Endothelial cell of umbilical vein (primary cell): ENCODE measurements around the gene MRPL44. TPM values are rescaled to one million over a fixed set of nuclear protein-coding genes. Genes with fewer than 3 reads are reported as not detected.

Experiments used
- BruUV-seq: library from RNA; stranded (reverse); fragments of 400-500 nt; replicated peaks from 2 replicates; lab custom pipeline; 2021; lab: Mats Ljungman, UMichigan
- CTCF ChIA-PET: fragments of 300-600, 350-600 bp; sonication (Branson Sonifier 250); formaldehyde crosslinking; loops from one replicate; lab custom pipeline; 2021; ENCODE audit warnings: antibody characterized with exemption, inconsistent platforms; lab: Charles Lee
- POLR2A ChIA-PET: fragments of 300-600, 350-600 bp; sonication (Branson Sonifier 250); formaldehyde crosslinking; loops from one replicate; lab custom pipeline; 2021; ENCODE audit warnings: antibody characterized with exemption, inconsistent platforms; lab: Charles Lee
- DNase-seq: peaks from one replicate; pipeline ENCODE4 v3.0.0-alpha.2; 2011; ENCODE audit warnings: low read depth, low spot score
- FAIRE-seq: peaks from 2 replicates; lab custom pipeline; 2011; peaks lifted over from hg19 to GRCh38; lab: Jason Lieb, UNC
- H2AFZ ChIP-seq: 2 replicates; pipeline ENCODE4 v1.6.0; 2012; ENCODE audit warnings: low read depth, low read length, control low read depth, inconsistent platforms
- H3K27ac ChIP-seq: 2 replicates; pipeline ENCODE4 v1.5.1; 2011; ENCODE audit warnings: low read depth, mild to moderate bottlenecking, control low read depth, low read length, moderate library complexity; ENCODE audit not compliant: insufficient read depth
- H3K27me3 ChIP-seq, 2 experiments: 2 replicates each; pipeline versions ENCODE4 v1.6.0 to v1.6.1; 2011; ENCODE audit warnings: low read length in 2 of 2, mixed read lengths in 1 of 2; ENCODE audit not compliant: control insufficient read depth in 2 of 2, insufficient read depth in 2 of 2
- H3K36me3 ChIP-seq, 2 experiments: 2 replicates in 1 of 2; 3 replicates in 1 of 2; pipeline ENCODE4 v1.5.1; 2011; ENCODE audit warnings: low read length in 2 of 2, mild to moderate bottlenecking in 1 of 2, moderate library complexity in 1 of 2; ENCODE audit not compliant: control insufficient read depth in 2 of 2, insufficient read depth in 2 of 2; ENCODE audit errors: extremely low read depth in 1 of 2
- H3K4me1 ChIP-seq: 3 replicates; pipeline ENCODE4 v1.5.1; 2011; ENCODE audit warnings: mild to moderate bottlenecking, low read length; ENCODE audit not compliant: control insufficient read depth, insufficient read depth; ENCODE audit errors: extremely low read depth
- H3K4me2 ChIP-seq: 2 replicates; pipeline ENCODE4 v1.6.1; 2011; ENCODE audit warnings: low read length, control low read depth, mixed read lengths; ENCODE audit not compliant: insufficient read depth
- H3K4me3 ChIP-seq, 3 experiments: fragments of 200-600 bp in 1 of 3; sonication (generic), shearing (Covaris generic) in 1 of 3; replicated peaks in 1 of 3; 2 replicates each; pipeline ENCODE4 v1.5.1; 2011 to 2016; ENCODE audit warnings: control low read depth in 3 of 3, low read length in 3 of 3, mild to moderate bottlenecking in 2 of 3, inconsistent platforms in 1 of 3, low read depth in 1 of 3, moderate library complexity in 1 of 3; ENCODE audit not compliant: insufficient read depth in 1 of 3
- H3K79me2 ChIP-seq: 2 replicates; pipeline ENCODE4 v1.6.0; 2012; ENCODE audit warnings: low read length, inconsistent platforms; ENCODE audit not compliant: control insufficient read depth, insufficient read depth
- H3K9ac ChIP-seq: replicated peaks from 2 replicates; pipeline ENCODE3; 2011; ENCODE audit warnings: low read length, control low read depth; ENCODE audit not compliant: insufficient read depth; ENCODE audit errors: extremely low read depth
- H3K9me1 ChIP-seq: replicated peaks from 3 replicates; pipeline ENCODE4 v1.6.0; 2011; ENCODE audit warnings: mild to moderate bottlenecking, low read length; ENCODE audit not compliant: control insufficient read depth, insufficient read depth; ENCODE audit errors: extremely low read depth
- H3K9me3 ChIP-seq: replicated peaks from 2 replicates; pipeline ENCODE4 v1.5.1; 2012; ENCODE audit warnings: low read length, inconsistent platforms; ENCODE audit not compliant: control insufficient read depth, insufficient read depth
- H4K20me1 ChIP-seq: replicated peaks from 2 replicates; pipeline ENCODE3; 2011; ENCODE audit warnings: mild to moderate bottlenecking, low read length; ENCODE audit not compliant: control insufficient read depth, insufficient read depth; ENCODE audit errors: extremely low read depth
- EZH2 ChIP-seq: IDR thresholded peaks from 2 replicates; pipeline ENCODE4 v1.6.1; 2012; ENCODE audit warnings: borderline replicate concordance, low read depth, mild to moderate bottlenecking, moderate library complexity, low read length, inconsistent platforms; ENCODE audit not compliant: severe bottlenecking
- FOS ChIP-seq: IDR thresholded peaks from 2 replicates; pipeline ENCODE4 v1.6.1; 2011; ENCODE audit warnings: mild to moderate bottlenecking, low read length, moderate library complexity, borderline replicate concordance; ENCODE audit not compliant: insufficient read depth
- GATA2 ChIP-seq: IDR thresholded peaks from 2 replicates; pipeline ENCODE4 v1.7.0; 2011; ENCODE audit warnings: low read depth, mild to moderate bottlenecking, moderate library complexity, mixed read lengths, low read length; ENCODE audit not compliant: insufficient read length, insufficient read depth
- JUN ChIP-seq: IDR thresholded peaks from 2 replicates; pipeline ENCODE4 v1.6.1; 2011; ENCODE audit warnings: borderline replicate concordance, low read depth; ENCODE audit not compliant: insufficient read length, insufficient read depth
- MYC ChIP-seq: IDR thresholded peaks from one replicate; pipeline ENCODE4 v1.6.1; 2011; ENCODE audit warnings: mild to moderate bottlenecking, low read depth, low read length
- POLR2A ChIP-seq: IDR thresholded peaks from 2 replicates; pipeline ENCODE4 v1.6.1; 2012; ENCODE audit warnings: low read depth, mild to moderate bottlenecking, control low read depth, low read length
- POLR2AphosphoS5 ChIP-seq: IDR thresholded peaks from 2 replicates; pipeline ENCODE4 v1.6.1; 2012; ENCODE audit warnings: low read depth, mild to moderate bottlenecking, control low read depth, low read length, moderate library complexity; ENCODE audit not compliant: insufficient read depth
- dilution Hi-C: fragments of 300-500 bp; cut with MboI; formaldehyde crosslinking; loops from one replicate; pipeline ENCODE4 v1.15.0; 2019; ENCODE audit warnings: low sequenced_read_pairs; ENCODE audit not compliant: extremely low pct_ligation_motif_present
- intact Hi-C: fragments of 100-400 bp; cut with micrococcal nuclease; formaldehyde crosslinking; loops from one replicate; pipeline ENCODE4 v1.10.0; 2022
- polyA plus RNA-seq, 4 experiments: library from polyadenylated mRNA; depleted of rRNA in 3 of 4; stranded (reverse) in 3 of 4; unstranded in 1 of 4; fragments of >200 nt; gene quantifications; 2 replicates each; pipeline versions ENCODE4 v1.2.1 to v1.2.3, GENCODE V29; 2011 to 2012; ENCODE audit warnings: missing spikeins in 1 of 4
- total RNA-seq: library from RNA; stranded (reverse); gene quantifications from 2 replicates; pipeline ENCODE4 v1.2.3, GENCODE V29; 2021
- TF ChIP-seq, protein P1 (sequence below), 2 donors: IDR thresholded peaks; 1 replicate in 1 of 2; 2 replicates in 1 of 2; pipeline ENCODE4 v1.5.1; 2011; ENCODE audit warnings: low read length in 2 of 2, mild to moderate bottlenecking in 2 of 2, moderate library complexity in 2 of 2, control low read depth in 1 of 2, inconsistent platforms in 1 of 2, low read depth in 1 of 2; ENCODE audit not compliant: insufficient read depth in 1 of 2; ENCODE audit errors: extremely low read depth in 1 of 2
- TF ChIP-seq, protein P2 (sequence below): IDR thresholded peaks from 2 replicates; pipeline ENCODE4 v1.6.1; 2011; ENCODE audit not compliant: insufficient read depth, insufficient read length

The MRPL44 gene
- total and polyA plus RNA-seq, 2 donors (not counting 3 experiments of a cell fraction or from before 2014, with no cell fraction given): 19.2 to 27.7 TPM

DNA sequence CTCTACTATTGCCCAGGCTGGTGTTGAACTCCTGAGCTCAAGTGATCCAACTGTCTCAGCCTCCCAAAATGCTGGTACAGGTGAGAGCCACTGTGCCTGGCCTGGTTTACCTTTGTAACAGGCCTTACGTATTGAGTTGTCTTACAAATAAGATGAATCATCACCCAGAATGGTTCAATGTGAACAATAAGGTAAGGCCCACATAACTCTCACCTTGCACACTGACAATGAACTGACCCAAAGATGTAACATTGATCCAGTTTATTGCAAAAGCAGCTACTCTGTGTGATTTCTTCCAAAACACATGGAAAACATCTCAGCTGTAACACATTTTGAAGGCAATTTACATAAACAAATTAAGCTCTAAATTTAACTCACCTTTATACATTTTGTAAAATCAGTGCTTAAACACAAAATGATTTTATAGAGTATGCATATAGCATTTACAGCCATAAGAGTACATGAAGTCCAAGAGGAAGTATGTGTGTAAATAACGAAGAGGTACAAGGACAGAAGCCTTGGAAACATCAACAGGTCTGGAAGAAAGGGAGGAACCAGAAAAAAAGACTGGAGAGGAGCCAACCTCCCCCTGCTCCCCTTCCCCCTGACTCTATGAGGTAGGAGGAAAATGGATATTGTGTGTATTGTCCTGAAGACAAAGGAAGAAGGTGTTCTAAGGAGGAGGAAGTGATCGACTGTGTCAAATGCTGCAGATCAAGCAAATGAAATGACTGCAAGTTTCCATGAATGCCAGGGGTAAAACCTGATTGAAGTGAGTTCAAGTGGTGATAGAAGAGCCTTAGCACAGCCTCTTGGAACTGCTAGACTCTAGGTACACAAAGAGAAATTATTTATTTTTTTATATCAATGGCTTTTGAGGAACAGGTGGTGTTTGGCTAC, 6.6 kb upstream of the MRPL44 start:
- no peak overlapping the region for H3K9ac ChIP-seq
- no peak overlapping the region for H3K4me2 ChIP-seq
- dilution Hi-C loops (no loop called here), intact Hi-C loops (loop anchor here (10.0 kb wide), 1 partner anchor 226 kb away; no protein-coding TSS in a partner anchor)
- H4K20me1 ChIP-seq: no peaks in the 10 kb centered on the region
- no TSS peak for BruUV-seq
- H3K27ac ChIP-seq: no peak overlapping the region
- no peak overlapping the region for H3K4me3 ChIP-seq
- DNase-seq: peak; percentile 32
- H3K36me3 ChIP-seq: no peaks in the 10 kb centered on the region
- H3K4me1 ChIP-seq: peaks cover 6% of the 10 kb centered on the region
- TF ChIP-seq FOS: no peak
- no peaks in the 10 kb centered on the region for H3K79me2 ChIP-seq
- H3K27me3 ChIP-seq: no peaks in the 10 kb centered on the region
- no peak for FAIRE-seq
- H3K9me1 ChIP-seq: no peaks in the 10 kb centered on the region
- POLR2A ChIA-PET: no interaction called here
- CTCF ChIA-PET: interaction anchor here (0.6 kb wide), 1 partner anchor 163 kb away, joined by 3 read pairs; no protein-coding TSS in a partner anchor
- no peaks in the 10 kb centered on the region for H3K9me3 ChIP-seq
- H2AFZ ChIP-seq: peak overlapping the region; percentile 35

DNA sequence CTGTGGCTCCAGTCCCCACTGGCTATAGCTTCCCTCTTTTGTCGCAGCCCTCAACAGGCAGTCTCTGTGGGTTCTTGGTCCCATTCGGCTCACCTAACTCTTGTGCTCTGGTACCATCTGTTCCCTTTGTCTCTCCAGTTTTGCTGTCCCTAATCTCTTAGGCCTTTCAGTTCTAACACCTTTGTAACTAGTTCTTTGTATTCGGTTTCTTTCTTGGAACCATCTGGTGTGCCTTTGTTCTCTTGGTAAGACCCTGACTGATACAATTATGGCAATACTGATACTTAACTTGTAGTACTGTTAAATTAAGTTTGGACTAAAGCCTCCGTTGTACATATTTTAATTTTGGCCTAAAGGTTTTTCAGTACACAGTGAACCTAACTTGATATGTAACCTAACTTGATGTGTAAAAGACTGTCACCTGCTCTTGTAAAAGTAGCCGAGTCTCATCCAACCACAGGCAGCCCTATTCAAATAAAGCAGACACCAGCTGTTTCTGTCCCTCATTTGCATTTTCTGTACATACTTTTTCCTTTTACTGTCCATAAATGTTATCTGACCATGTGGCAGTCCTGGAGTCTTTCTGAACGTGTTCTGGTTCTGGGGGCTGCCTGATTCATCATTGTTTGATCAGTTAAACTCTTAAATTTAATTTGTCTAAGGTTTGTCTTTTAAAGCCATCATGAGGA, 4.8 kb upstream of the MRPL44 start:
- ChIA-PET POLR2A (no interaction called here), CTCF (interaction anchor here (0.7 kb wide), 1 partner anchor 18 kb away, joined by 3 read pairs; no protein-coding TSS in a partner anchor)
- FAIRE-seq (no peak), DNase-seq (no peak)
- no peaks in the 10 kb centered on the region for H3K36me3 ChIP-seq
- no peaks in the 10 kb centered on the region for H4K20me1 ChIP-seq
- H3K27me3 ChIP-seq: no peaks in the 10 kb centered on the region
- H3K9ac ChIP-seq: no peak overlapping the region
- no peaks in the 10 kb centered on the region for H3K9me1 ChIP-seq
- H3K79me2 ChIP-seq: peaks cover 1% of the 10 kb centered on the region
- intact Hi-C loops: loop anchor here (10.0 kb wide), 1 partner anchor 228 kb away; no protein-coding TSS in a partner anchor
- no peak overlapping the region for H3K4me3 ChIP-seq
- TF ChIP-seq EZH2: no peak
- no peak for TF ChIP-seq POLR2A
- no peak for TF ChIP-seq MYC
- TF ChIP-seq, protein P1, sequence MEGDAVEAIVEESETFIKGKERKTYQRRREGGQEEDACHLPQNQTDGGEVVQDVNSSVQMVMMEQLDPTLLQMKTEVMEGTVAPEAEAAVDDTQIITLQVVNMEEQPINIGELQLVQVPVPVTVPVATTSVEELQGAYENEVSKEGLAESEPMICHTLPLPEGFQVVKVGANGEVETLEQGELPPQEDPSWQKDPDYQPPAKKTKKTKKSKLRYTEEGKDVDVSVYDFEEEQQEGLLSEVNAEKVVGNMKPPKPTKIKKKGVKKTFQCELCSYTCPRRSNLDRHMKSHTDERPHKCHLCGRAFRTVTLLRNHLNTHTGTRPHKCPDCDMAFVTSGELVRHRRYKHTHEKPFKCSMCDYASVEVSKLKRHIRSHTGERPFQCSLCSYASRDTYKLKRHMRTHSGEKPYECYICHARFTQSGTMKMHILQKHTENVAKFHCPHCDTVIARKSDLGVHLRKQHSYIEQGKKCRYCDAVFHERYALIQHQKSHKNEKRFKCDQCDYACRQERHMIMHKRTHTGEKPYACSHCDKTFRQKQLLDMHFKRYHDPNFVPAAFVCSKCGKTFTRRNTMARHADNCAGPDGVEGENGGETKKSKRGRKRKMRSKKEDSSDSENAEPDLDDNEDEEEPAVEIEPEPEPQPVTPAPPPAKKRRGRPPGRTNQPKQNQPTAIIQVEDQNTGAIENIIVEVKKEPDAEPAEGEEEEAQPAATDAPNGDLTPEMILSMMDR (IDR thresholded peaks at IDR 0.05; ENCODE audit: extremely low read depth in 1 of 2, insufficient read depth in 1 of 2, low read depth in 1 of 2, low read length in 2 of 2): no peak
- TF ChIP-seq, protein P2, sequence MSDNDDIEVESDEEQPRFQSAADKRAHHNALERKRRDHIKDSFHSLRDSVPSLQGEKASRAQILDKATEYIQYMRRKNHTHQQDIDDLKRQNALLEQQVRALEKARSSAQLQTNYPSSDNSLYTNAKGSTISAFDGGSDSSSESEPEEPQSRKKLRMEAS: no peak
- TF ChIP-seq POLR2AphosphoS5: no peak
- TF ChIP-seq GATA2: no peak
- no peak for TF ChIP-seq JUN
- no peak for TF ChIP-seq FOS
- BruUV-seq: no TSS peak
- no peak overlapping the region for H3K4me2 ChIP-seq
- dilution Hi-C loops: no loop called here
- H3K9me3 ChIP-seq: no peaks in the 10 kb centered on the region
- no peak overlapping the region for H3K27ac ChIP-seq
- no peak overlapping the region for H2AFZ ChIP-seq
- peaks cover 5% of the 10 kb centered on the region for H3K4me1 ChIP-seq
